Keratinocyte (primary cell): Measurements from ENCODE around the gene ITGBL1. TPM values are rescaled to one million over a fixed set of nuclear protein-coding genes. Genes with fewer than 3 reads are reported as not detected.

Experiments
- DNase-seq: peaks from one replicate; pipeline ENCODE4 v3.0.0-alpha.2; 2011; ENCODE audit warnings: low read depth, missing footprints, low spot score
- FAIRE-seq: peaks from 2 replicates; lab custom pipeline; 2011; peaks lifted over from hg19 to GRCh38; lab: Jason Lieb, UNC
- H2AFZ ChIP-seq: 2 replicates; pipeline ENCODE4 v1.6.0; 2012; ENCODE audit warnings: low read length, control low read depth, inconsistent platforms; ENCODE audit not compliant: control insufficient read depth
- H3K27ac ChIP-seq: 2 replicates; pipeline ENCODE4 v1.5.1; 2011; ENCODE audit warnings: low read length; ENCODE audit not compliant: control insufficient read depth, insufficient read depth
- H3K27me3 ChIP-seq: 3 replicates; pipeline ENCODE4 v1.6.0; 2011; ENCODE audit warnings: low read length; ENCODE audit not compliant: control insufficient read depth, insufficient read depth; ENCODE audit errors: extremely low read depth
- H3K36me3 ChIP-seq, 2 experiments: 2 replicates in 1 of 2; 3 replicates in 1 of 2; pipeline ENCODE4 v1.5.1; 2011; ENCODE audit warnings: low read length in 2 of 2, mild to moderate bottlenecking in 1 of 2; ENCODE audit not compliant: control insufficient read depth in 2 of 2, insufficient read depth in 2 of 2; ENCODE audit errors: extremely low read depth in 1 of 2
- H3K4me1 ChIP-seq: 3 replicates; pipeline ENCODE4 v1.5.1; 2011; ENCODE audit warnings: low read length; ENCODE audit not compliant: control insufficient read depth, insufficient read depth; ENCODE audit errors: extremely low read depth
- H3K4me2 ChIP-seq: 3 replicates; pipeline ENCODE4 v1.6.0; 2011; ENCODE audit warnings: low read depth, low read length; ENCODE audit not compliant: control insufficient read depth, insufficient read depth; ENCODE audit errors: extremely low read depth
- H3K4me3 ChIP-seq, 3 experiments: fragments of 200-600 bp in 1 of 3; sonication (generic) in 1 of 3; 2 replicates in 2 of 3; 3 replicates in 1 of 3; pipeline ENCODE4 v1.5.1; 2011 to 2016; ENCODE audit warnings: low read length in 3 of 3, mild to moderate bottlenecking in 3 of 3, control low read depth in 2 of 3, inconsistent platforms in 1 of 3, low read depth in 1 of 3, mixed read lengths in 1 of 3, mixed run types in 1 of 3, moderate library complexity in 1 of 3; ENCODE audit not compliant: control insufficient read depth in 2 of 3, insufficient read depth in 2 of 3; ENCODE audit errors: extremely low read depth in 1 of 3
- H3K79me2 ChIP-seq: 2 replicates; pipeline ENCODE4 v1.6.0; 2012; ENCODE audit warnings: low read length; ENCODE audit not compliant: control insufficient read depth, insufficient read depth
- H3K9ac ChIP-seq: 3 replicates; pipeline ENCODE4 v1.6.0; 2011; ENCODE audit warnings: low read length; ENCODE audit not compliant: control insufficient read depth, insufficient read depth; ENCODE audit errors: extremely low read depth
- H3K9me1 ChIP-seq: 3 replicates; pipeline ENCODE4 v1.6.0; 2011; ENCODE audit warnings: low read length; ENCODE audit not compliant: control insufficient read depth, insufficient read depth; ENCODE audit errors: extremely low read depth
- H3K9me3 ChIP-seq: 2 replicates; pipeline ENCODE4 v1.5.1; 2012; ENCODE audit warnings: low read depth, low read length; ENCODE audit not compliant: control insufficient read depth
- H4K20me1 ChIP-seq: 3 replicates; pipeline ENCODE4 v1.6.0; 2011; ENCODE audit warnings: low read length; ENCODE audit not compliant: control insufficient read depth, insufficient read depth; ENCODE audit errors: extremely low read depth
- CTCF ChIP-seq, 3 experiments: IDR thresholded peaks in 1 of 3; conservative IDR thresholded peaks in 1 of 3; optimal IDR thresholded peaks in 1 of 3; 2 replicates in 2 of 3; 3 replicates in 1 of 3; pipeline versions ENCODE3 to v1.5.1; 2011; ENCODE audit warnings: low read length in 3 of 3, mild to moderate bottlenecking in 3 of 3, moderate library complexity in 2 of 3, control low read depth in 1 of 3, inconsistent platforms in 1 of 3; ENCODE audit not compliant: insufficient read depth in 2 of 3; ENCODE audit errors: extremely low read depth in 1 of 3
- EZH2 ChIP-seq: IDR thresholded peaks from one replicate; pipeline ENCODE4 v1.6.1; 2012; ENCODE audit warnings: inconsistent platforms, mild to moderate bottlenecking, low read length, moderate library complexity
- dilution Hi-C: fragments of 300-500 bp; cut with MboI; formaldehyde crosslinking; loops from one replicate; pipeline ENCODE4 v1.7.0; 2020; ENCODE audit warnings: low sequenced_read_pairs; ENCODE audit not compliant: extremely low pct_ligation_motif_present
- polyA plus RNA-seq, 5 experiments: library from polyadenylated mRNA; depleted of rRNA in 3 of 5; stranded (reverse) in 3 of 5; stranded (forward) in 1 of 5; unstranded in 1 of 5; fragments of >200 nt; gene quantifications; 1 replicate in 1 of 5; 2 replicates in 3 of 5; 3 replicates in 1 of 5; pipeline versions ENCODE4 v1.2.1 to v1.2.3, GENCODE V29; 2011 to 2012; ENCODE audit warnings: missing spikeins in 2 of 5, low read depth in 1 of 5, low replicate concordance in 1 of 5

ITGBL1 gene
- polyA plus RNA-seq, 1 donor (not counting 4 experiments of a cell fraction or from before 2014, with no cell fraction given): 2.1 TPM

GRCh38 chr13:101455863-101456262, 3.4 kb downstream of the ITGBL1 start:
- no peak for TF ChIP-seq CTCF (optimal IDR thresholded peaks at IDR 0.05 in 1 of 3, IDR thresholded peaks at IDR 0.05 in 1 of 3, conservative IDR thresholded peaks at IDR 0.05 in 1 of 3; ENCODE audit: extremely low read depth in 1 of 3, insufficient read depth in 2 of 3, low read length in 3 of 3)
- TF ChIP-seq EZH2: no peak
- no peaks in the 10 kb centered on the region for H3K9me1 ChIP-seq
- H3K79me2 ChIP-seq: no peaks in the 10 kb centered on the region
- no peaks in the 10 kb centered on the region for H4K20me1 ChIP-seq
- H3K27me3 ChIP-seq: no peaks in the 10 kb centered on the region
- peak overlapping the region; percentile 57 for H3K27ac ChIP-seq
- H2AFZ ChIP-seq: no peak overlapping the region
- peak overlapping the region; percentile 62 for H3K4me2 ChIP-seq
- peaks cover 47% of the 10 kb centered on the region for H3K4me1 ChIP-seq
- peak overlapping the region in 1 of 3 experiments; percentile 42 for H3K4me3 ChIP-seq
- H3K9ac ChIP-seq: no peak overlapping the region
- dilution Hi-C loops: no loop called here
- FAIRE-seq (peak; percentile 84), DNase-seq (peak; percentile 67)
- peaks cover 2% of the 10 kb centered on the region for H3K9me3 ChIP-seq
- H3K36me3 ChIP-seq: peaks cover 0 to 1% of the 10 kb centered on the region in 2 experiments

- no peak for DNase-seq
- dilution Hi-C loops: no loop called here
- peaks cover 36% of the 10 kb centered on the region for H3K4me1 ChIP-seq
- H3K4me2 ChIP-seq: no peak overlapping the region
- no peak overlapping the region for H3K4me3 ChIP-seq
- H3K9ac ChIP-seq: no peak overlapping the region
- FAIRE-seq: no peak
- peaks cover 0 to 1% of the 10 kb centered on the region in 2 experiments for H3K36me3 ChIP-seq
- no peaks in the 10 kb centered on the region for H4K20me1 ChIP-seq
- no peak overlapping the region for H3K27ac ChIP-seq
- H2AFZ ChIP-seq: no peak overlapping the region
- peaks cover 2% of the 10 kb centered on the region for H3K9me3 ChIP-seq
- TF ChIP-seq CTCF (optimal IDR thresholded peaks at IDR 0.05 in 1 of 3, IDR thresholded peaks at IDR 0.05 in 1 of 3, conservative IDR thresholded peaks at IDR 0.05 in 1 of 3; ENCODE audit: extremely low read depth in 1 of 3, insufficient read depth in 2 of 3, low read length in 3 of 3) (no peak), EZH2 (no peak)
- H3K79me2 ChIP-seq: no peaks in the 10 kb centered on the region
- no peaks in the 10 kb centered on the region for H3K9me1 ChIP-seq
- no peaks in the 10 kb centered on the region for H3K27me3 ChIP-seq
These were observed 4.7 kb downstream of the ITGBL1 start for GRCh38 chr13:101457176-101457575.
